Stimulated activated CD4-positive, alpha-beta T cell treated with anti-CD3 and anti-CD28 coated beads, Interleukin-1b, Interleukin-23, amount 100 ng/mL, for 24 hours (primary cell): ENCODE data around the gene NECTIN1.

Experiments
- DNase-seq, 4 experiments: peaks; one replicate each; pipeline ENCODE4 v3.0.0-alpha.2; 2020; ENCODE audit warnings: low read depth in 4 of 4, low spot score in 1 of 4

NECTIN1 gene

GRCh38 chr11:119645018-119645417, 84.0 kb downstream of the NECTIN1 start:
- no peak for DNase-seq

GRCh38 chr11:119644502-119644901, 84.5 kb downstream of the NECTIN1 start:
- no peak for DNase-seq

GRCh38 chr11:119643876-119644225, 85.1 kb downstream of the NECTIN1 start:
- no peak for DNase-seq

GRCh38 chr11:119643212-119643875, 85.7 kb downstream of the NECTIN1 start:
- no peak for DNase-seq

- DNase-seq = no peak
Measured at GRCh38 chr11:119641983-119642745, 86.8 kb downstream of the NECTIN1 start.

GRCh38 chr11:119640541-119640940, 88.5 kb downstream of the NECTIN1 start:
- DNase-seq = no peak

- DNase-seq = no peak
Measured at GRCh38 chr11:119639642-119640205, 89.3 kb downstream of the NECTIN1 start.

- no peak for DNase-seq
Measured at GRCh38 chr11:119638851-119639250, 90.1 kb downstream of the NECTIN1 start.

- DNase-seq = no peak
Measured at GRCh38 chr11:119637481-119637880, 91.5 kb downstream of the NECTIN1 start.

- no peak for DNase-seq
Measured at GRCh38 chr11:119635776-119636175, 93.2 kb downstream of the NECTIN1 start.

- no peak for DNase-seq
Measured at GRCh38 chr11:119635041-119635740, 93.8 kb downstream of the NECTIN1 start.

- no peak for DNase-seq
Measured at GRCh38 chr11:119634301-119634700, 94.7 kb downstream of the NECTIN1 start.

- no peak for DNase-seq
Measured at GRCh38 chr11:119629834-119630624, 99.0 kb downstream of the NECTIN1 start.

GRCh38 chr11:119629085-119629484, 99.9 kb downstream of the NECTIN1 start:
- no peak for DNase-seq

GRCh38 chr11:119627286-119627685, 101.7 kb downstream of the NECTIN1 start:
- no peak for DNase-seq

- no peak for DNase-seq
Measured at GRCh38 chr11:119626871-119627270, 102.1 kb downstream of the NECTIN1 start.

GRCh38 chr11:119626197-119626841, 102.7 kb downstream of the NECTIN1 start:
- no peak for DNase-seq

GRCh38 chr11:119625206-119625978, 103.6 kb downstream of the NECTIN1 start:
- DNase-seq = no peak

GRCh38 chr11:119624629-119625028, 104.4 kb downstream of the NECTIN1 start:
- no peak for DNase-seq

- DNase-seq = no peak
Measured at GRCh38 chr11:119624102-119624615, 104.8 kb downstream of the NECTIN1 start.
